ENCODE measurements around the gene SACS. TPM values are rescaled to one million over a fixed set of nuclear protein-coding genes. Genes with fewer than 3 reads are reported as not detected.

The SACS gene
- total and polyA plus RNA-seq, 12 donors: 4.7 to 44.5 (median 20.0) TPM

DNA sequence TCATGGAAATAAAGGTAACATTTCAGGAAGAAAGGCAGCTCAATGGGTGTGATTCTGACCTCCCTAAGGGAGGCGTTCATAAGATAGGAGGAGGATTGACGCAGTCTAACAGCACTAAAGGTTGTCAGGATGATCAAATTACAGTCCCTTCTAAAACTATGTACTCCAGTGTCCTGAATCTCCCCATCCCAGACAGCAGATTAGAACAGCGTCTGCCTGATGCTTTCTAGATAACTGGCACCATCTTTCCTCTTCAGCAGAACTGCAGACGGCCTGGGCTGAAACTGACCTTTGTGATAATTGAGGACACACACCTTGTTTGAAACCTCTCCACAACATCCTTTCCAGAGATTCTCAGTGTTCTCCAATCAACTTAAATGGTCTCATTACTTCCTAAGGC lies 25.5 kb upstream of the SACS start:
- ATAC-seq (no peak), DNase-seq (no peak)
- Histone ChIP-seq H3K27me3 (no peaks in the 10 kb centered on the region), H3K4me1 (peaks cover 0 to 31% (median 0%) of the 10 kb centered on the region in 9 donors), H3K4me3 (no peak overlapping the region), H3K36me3 (no peaks in the 10 kb centered on the region), H3K27ac (no peak overlapping the region), H3K9me3 (no peaks in the 10 kb centered on the region)
- 77 to 79% methylated on average over 4 of the region's 4 CpGs for WGBS, 2 donors
- intact Hi-C loops (cut with DNase I): no loop called here
- TF ChIP-seq, protein P1, sequence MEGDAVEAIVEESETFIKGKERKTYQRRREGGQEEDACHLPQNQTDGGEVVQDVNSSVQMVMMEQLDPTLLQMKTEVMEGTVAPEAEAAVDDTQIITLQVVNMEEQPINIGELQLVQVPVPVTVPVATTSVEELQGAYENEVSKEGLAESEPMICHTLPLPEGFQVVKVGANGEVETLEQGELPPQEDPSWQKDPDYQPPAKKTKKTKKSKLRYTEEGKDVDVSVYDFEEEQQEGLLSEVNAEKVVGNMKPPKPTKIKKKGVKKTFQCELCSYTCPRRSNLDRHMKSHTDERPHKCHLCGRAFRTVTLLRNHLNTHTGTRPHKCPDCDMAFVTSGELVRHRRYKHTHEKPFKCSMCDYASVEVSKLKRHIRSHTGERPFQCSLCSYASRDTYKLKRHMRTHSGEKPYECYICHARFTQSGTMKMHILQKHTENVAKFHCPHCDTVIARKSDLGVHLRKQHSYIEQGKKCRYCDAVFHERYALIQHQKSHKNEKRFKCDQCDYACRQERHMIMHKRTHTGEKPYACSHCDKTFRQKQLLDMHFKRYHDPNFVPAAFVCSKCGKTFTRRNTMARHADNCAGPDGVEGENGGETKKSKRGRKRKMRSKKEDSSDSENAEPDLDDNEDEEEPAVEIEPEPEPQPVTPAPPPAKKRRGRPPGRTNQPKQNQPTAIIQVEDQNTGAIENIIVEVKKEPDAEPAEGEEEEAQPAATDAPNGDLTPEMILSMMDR (IDR thresholded peaks at IDR 0.05): no peak

DNA sequence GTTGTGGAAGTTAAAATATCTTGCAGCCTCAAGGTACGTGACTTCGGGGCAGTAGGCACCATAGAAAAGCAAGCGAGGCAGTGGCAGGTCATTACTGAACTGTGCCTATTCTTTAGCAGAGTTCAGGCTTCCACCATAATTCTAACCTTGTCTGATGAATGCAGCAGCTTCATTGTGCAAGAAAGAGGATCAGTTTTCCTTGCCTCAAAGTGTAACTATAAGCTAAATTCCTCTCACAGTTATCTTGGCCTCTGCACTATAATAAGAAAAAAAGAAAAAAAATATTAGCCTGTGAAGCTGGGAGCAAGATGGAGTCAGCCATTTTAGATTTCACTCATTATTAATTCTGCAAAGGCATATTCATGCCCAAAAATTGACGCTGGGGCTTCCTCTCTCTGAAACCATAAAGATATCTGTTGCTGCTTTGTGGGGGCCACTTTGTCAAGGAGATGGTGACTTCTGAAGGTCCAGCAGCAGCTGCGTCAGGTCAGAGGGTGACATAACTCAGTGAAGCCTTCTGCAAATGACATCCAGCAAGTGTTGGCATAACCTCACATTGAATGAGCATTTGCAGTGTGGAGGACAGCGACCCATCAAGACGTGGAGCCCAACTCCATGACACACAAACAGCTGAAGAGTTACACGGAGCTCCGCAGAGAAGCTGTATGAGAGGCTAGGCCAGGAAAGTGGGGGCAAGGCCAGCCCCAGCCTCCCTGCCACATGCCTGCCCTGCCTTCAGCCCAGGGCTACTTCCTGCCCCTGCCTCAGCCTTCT lies 23.1 kb upstream of the SACS start:
- WGBS, 2 donors: 91 to 93% methylated on average over 9 of the region's 9 CpGs
- intact Hi-C loops (cut with DNase I): no loop called here
- Histone ChIP-seq H3K27ac (no peak overlapping the region), H3K36me3 (no peaks in the 10 kb centered on the region), H3K9me3 (no peaks in the 10 kb centered on the region), H3K27me3 (no peaks in the 10 kb centered on the region), H3K4me3 (no peak overlapping the region), H3K4me1 (peaks cover 0 to 14% (median 0%) of the 10 kb centered on the region in 9 donors)
- TF ChIP-seq, protein P1 (IDR thresholded peaks at IDR 0.05): no peak
- no peak for ATAC-seq
- no peak for DNase-seq

DNA sequence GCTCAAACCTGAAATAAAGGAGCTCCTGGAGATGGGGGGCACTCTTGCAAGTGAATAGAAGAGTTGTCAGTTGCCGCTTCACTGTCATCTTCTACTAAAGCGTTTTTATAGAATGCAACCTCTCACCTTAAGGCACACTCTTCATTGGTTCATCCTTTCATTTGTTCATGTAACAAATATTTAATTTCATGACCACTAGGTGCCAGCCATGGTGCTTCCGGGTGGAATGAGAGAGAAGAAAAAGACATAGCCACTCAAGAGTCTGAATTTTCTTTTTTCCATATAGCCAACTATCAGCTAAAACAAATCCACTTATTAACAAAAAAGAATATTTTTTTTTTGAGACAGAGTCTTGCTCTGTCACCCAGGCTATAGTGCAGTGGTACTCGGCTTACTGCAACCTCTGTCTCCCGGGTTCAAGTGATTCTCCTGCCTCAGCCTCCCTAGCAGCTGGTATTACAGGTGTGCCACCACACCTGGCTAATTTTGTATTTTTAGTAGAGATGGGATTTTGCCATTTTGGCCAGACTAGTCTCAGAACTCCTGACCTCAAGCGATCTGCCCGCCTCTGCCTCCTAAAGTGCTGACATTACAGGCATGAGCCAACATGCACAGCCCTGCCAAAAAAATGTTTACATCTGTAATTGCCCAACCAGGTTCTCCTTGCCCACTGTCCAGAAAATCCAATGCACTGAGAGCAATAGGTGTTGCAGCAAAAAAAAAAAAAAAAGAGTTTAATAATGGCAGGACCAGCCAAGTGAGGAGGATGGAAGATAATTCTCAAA lies 22.1 kb upstream of the SACS start:
- Histone ChIP-seq H3K36me3 (no peaks in the 10 kb centered on the region), H3K4me1 (peaks cover 0 to 5% (median 0%) of the 10 kb centered on the region in 9 donors), H3K27me3 (no peaks in the 10 kb centered on the region), H3K4me3 (no peak overlapping the region), H3K9me3 (no peaks in the 10 kb centered on the region), H3K27ac (no peak overlapping the region)
- ATAC-seq (no peak), DNase-seq (no peak)
- intact Hi-C loops (cut with DNase I): no loop called here
- 76 to 81% methylated on average over 7 of the region's 7 CpGs for WGBS, 2 donors
- TF ChIP-seq, protein P1 (IDR thresholded peaks at IDR 0.05): peak in 2 of 9 donors; percentile 16 to 17

DNA sequence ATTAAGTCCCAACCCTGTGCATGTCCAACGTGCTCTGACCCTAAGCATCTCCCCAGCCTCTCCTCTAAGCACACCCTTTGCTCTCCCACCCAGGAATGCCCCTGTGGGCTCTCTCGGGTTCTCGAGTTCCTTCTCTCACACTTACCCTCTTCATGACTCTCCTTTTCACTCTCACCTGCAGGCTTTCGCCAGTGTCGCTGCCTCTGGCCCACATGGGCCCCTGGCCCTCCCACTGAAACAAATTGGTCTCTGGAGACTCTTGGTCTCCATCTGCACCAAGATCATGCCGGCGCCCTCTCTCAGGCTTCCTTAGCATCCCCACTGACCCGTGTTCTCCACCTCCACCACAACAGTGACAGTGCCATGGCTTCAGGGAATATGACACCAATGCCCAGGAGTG lies 19.6 kb upstream of the SACS start:
- ATAC-seq (no peak), DNase-seq (no peak)
- Histone ChIP-seq H3K4me1 (no peaks in the 10 kb centered on the region), H3K9me3 (no peaks in the 10 kb centered on the region), H3K4me3 (no peak overlapping the region), H3K27ac (no peak overlapping the region), H3K27me3 (no peaks in the 10 kb centered on the region), H3K36me3 (no peaks in the 10 kb centered on the region)
- intact Hi-C loops (cut with DNase I): no loop called here
- WGBS, 2 donors: 80 to 84% methylated on average over 8 of the region's 8 CpGs
- TF ChIP-seq, protein P1 (IDR thresholded peaks at IDR 0.05): no peak
